Measurements from ENCODE around the gene SLC12A2.

The SLC12A2 gene

GRCh38 chr5:128174951-128175350 is 91.4 kb downstream of the SLC12A2 start:
- no peak for DNase-seq

GRCh38 chr5:128192368-128192767 is 108.8 kb downstream of the SLC12A2 start:
- DNase-seq = no peak

- DNase-seq = no peak
Measured at GRCh38 chr5:128193665-128194390, 110.3 kb downstream of the SLC12A2 start.

GRCh38 chr5:128195316-128195715 is 111.8 kb downstream of the SLC12A2 start:
- no peak for DNase-seq

- no peak for DNase-seq
Measured at GRCh38 chr5:128196080-128196479, 112.5 kb downstream of the SLC12A2 start.

- DNase-seq = no peak
Measured at GRCh38 chr5:128196791-128197190, 113.2 kb downstream of the SLC12A2 start.

- DNase-seq = no peak
Measured at GRCh38 chr5:128197896-128198522, 114.4 kb downstream of the SLC12A2 start.

GRCh38 chr5:128199104-128199503 is 115.5 kb downstream of the SLC12A2 start:
- DNase-seq = no peak

- DNase-seq = no peak
Measured at GRCh38 chr5:128199611-128200010, 116.0 kb downstream of the SLC12A2 start.

- peak; percentile 69 for DNase-seq
Measured at GRCh38 chr5:128201065-128201926, 117.7 kb downstream of the SLC12A2 start.

GRCh38 chr5:128202320-128202719 is 118.8 kb downstream of the SLC12A2 start:
- DNase-seq = no peak

GRCh38 chr5:128208436-128208835 is 124.9 kb downstream of the SLC12A2 start:
- DNase-seq = no peak

GRCh38 chr5:128212191-128212806 is 128.7 kb downstream of the SLC12A2 start:
- no peak for DNase-seq

GRCh38 chr5:128213340-128213739 is 129.8 kb downstream of the SLC12A2 start:
- peak; percentile 59 for DNase-seq

GRCh38 chr5:128213833-128214232 is 130.3 kb downstream of the SLC12A2 start:
- DNase-seq = no peak

GRCh38 chr5:128216285-128216684 is 132.7 kb downstream of the SLC12A2 start:
- DNase-seq = no peak

- no peak for DNase-seq
Measured at GRCh38 chr5:128216860-128217531, 133.4 kb downstream of the SLC12A2 start.

GRCh38 chr5:128220841-128221240 is 137.3 kb downstream of the SLC12A2 start:
- DNase-seq = no peak

GRCh38 chr5:128224336-128224735 is 140.8 kb downstream of the SLC12A2 start:
- DNase-seq = no peak

- no peak for DNase-seq
Measured at GRCh38 chr5:128225245-128226030, 141.9 kb downstream of the SLC12A2 start.

GRCh38 chr5:128228008-128228407 is 144.4 kb downstream of the SLC12A2 start:
- no peak for DNase-seq

GRCh38 chr5:128228521-128228920 is 145.0 kb downstream of the SLC12A2 start:
- no peak for DNase-seq

All from suppressor macrophage treated with lipopolysaccharide for 4 hours (primary cell).